Liver (tissue), 3 donors: ENCODE data around the gene CFAP65.

Experiments used
- GABPA ChIP-seq, 2 donors: IDR thresholded peaks in 1 of 2; conservative IDR thresholded peaks in 1 of 2; 2 replicates each; pipeline ENCODE4 v1.6.1; 2016; ENCODE audit warnings: antibody characterized with exemption in 2 of 2, mild to moderate bottlenecking in 1 of 2, moderate library complexity in 1 of 2
- TF ChIP-seq, protein P1 (sequence below): fragments of 150-350 bp; IDR thresholded peaks from 2 replicates; pipeline ENCODE4 v1.5.1; 2017; ENCODE audit warnings: improper control_type of control experiment, low read depth, low read length; ENCODE audit not compliant: missing input control
- donor health status: healthy.
- donor health status: healthy.

DNA sequence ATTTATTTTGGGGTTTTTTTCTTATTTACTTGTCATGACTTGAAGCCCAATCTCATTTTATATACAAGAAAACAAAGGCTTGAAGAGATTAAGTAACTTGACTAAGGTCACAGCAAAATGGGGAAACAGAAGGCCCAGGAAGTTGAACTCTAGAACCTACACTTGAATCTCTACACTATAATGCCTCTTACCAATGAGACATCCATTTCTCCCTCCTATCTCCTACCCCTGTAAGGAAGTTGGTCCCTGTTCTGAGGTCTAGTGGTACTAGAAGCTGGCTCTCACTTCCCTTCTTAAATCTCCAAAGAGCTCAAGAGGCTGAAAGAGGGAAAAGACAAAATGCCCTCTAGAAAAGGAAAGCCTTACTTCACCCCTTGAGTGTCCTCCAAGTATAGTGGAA, 44.9 kb upstream of the CFAP65 start:
- TF ChIP-seq GABPA (IDR thresholded peaks at IDR 0.05 in 1 of 2, conservative IDR thresholded peaks at IDR 0.05 in 1 of 2): no peak
- TF ChIP-seq, protein P1, sequence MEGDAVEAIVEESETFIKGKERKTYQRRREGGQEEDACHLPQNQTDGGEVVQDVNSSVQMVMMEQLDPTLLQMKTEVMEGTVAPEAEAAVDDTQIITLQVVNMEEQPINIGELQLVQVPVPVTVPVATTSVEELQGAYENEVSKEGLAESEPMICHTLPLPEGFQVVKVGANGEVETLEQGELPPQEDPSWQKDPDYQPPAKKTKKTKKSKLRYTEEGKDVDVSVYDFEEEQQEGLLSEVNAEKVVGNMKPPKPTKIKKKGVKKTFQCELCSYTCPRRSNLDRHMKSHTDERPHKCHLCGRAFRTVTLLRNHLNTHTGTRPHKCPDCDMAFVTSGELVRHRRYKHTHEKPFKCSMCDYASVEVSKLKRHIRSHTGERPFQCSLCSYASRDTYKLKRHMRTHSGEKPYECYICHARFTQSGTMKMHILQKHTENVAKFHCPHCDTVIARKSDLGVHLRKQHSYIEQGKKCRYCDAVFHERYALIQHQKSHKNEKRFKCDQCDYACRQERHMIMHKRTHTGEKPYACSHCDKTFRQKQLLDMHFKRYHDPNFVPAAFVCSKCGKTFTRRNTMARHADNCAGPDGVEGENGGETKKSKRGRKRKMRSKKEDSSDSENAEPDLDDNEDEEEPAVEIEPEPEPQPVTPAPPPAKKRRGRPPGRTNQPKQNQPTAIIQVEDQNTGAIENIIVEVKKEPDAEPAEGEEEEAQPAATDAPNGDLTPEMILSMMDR: no peak
